Naive B cell (primary cell): ENCODE data around the gene SMYD2. TPM values are rescaled to one million over a fixed set of nuclear protein-coding genes. Genes with fewer than 3 reads are reported as not detected.
A peak's percentile ranks its signal among the peaks of the same experiment; 100 is the strongest.

Source experiments
- ATAC-seq, 2 donors: fragments of 150-1000 bp; cut with Tn5 transposase; 2 replicates each; pipeline ENCODE4 v1.10.0; 2021; ENCODE audit warnings: low read depth in 2 of 2, mild to moderate bottlenecking in 2 of 2, moderate library complexity in 2 of 2
- DNase-seq: peaks from one replicate; pipeline ENCODE4 v3.0.0; 2022
- H3K27ac Mint-ChIP-seq, 6 donors: one replicate each; pipeline ENCODE4 v1.8.0; 2020 to 2022; ENCODE audit warnings: mild to moderate bottlenecking in 6 of 6, mixed read lengths in 6 of 6, moderate library complexity in 5 of 6, inconsistent platforms in 2 of 6
- H3K27me3 Mint-ChIP-seq, 3 donors: one replicate each; pipeline ENCODE4 v1.8.0; 2021 to 2022; ENCODE audit warnings: mixed read lengths in 3 of 3, mild to moderate bottlenecking in 1 of 3
- H3K36me3 Mint-ChIP-seq, 2 donors: one replicate each; pipeline ENCODE4 v1.8.0; 2020 to 2022; ENCODE audit warnings: mixed read lengths in 2 of 2, inconsistent platforms in 1 of 2, mild to moderate bottlenecking in 1 of 2
- H3K4me1 Mint-ChIP-seq, 3 donors: one replicate each; pipeline ENCODE4 v1.8.0; 2020 to 2022; ENCODE audit warnings: mixed read lengths in 3 of 3, inconsistent platforms in 1 of 3, mild to moderate bottlenecking in 1 of 3, moderate library complexity in 1 of 3
- H3K4me3 Mint-ChIP-seq, 8 donors: one replicate each; pipeline ENCODE4 v1.8.0; 2020 to 2022; ENCODE audit warnings: mild to moderate bottlenecking in 8 of 8, mixed read lengths in 8 of 8, moderate library complexity in 8 of 8, inconsistent platforms in 2 of 8
- H3K9me3 Mint-ChIP-seq, 7 donors: one replicate each; pipeline ENCODE4 v1.8.0; 2020 to 2022; ENCODE audit warnings: mixed read lengths in 7 of 7, mild to moderate bottlenecking in 5 of 7, inconsistent platforms in 2 of 7, moderate library complexity in 1 of 7
- polyA plus RNA-seq, 6 donors: library from polyadenylated mRNA; unstranded; fragments of 300-500 nt; fragmentation: Illumina TruSeq; gene quantifications; one replicate each; pipeline ENCODE4 v1.2.3, GENCODE V29; 2021; ENCODE audit warnings: low read depth in 6 of 6

SMYD2 gene
- polyA plus RNA-seq, 6 donors from 2014 or later, result 28.3 to 76.8 (median 33.9) TPM

DNA sequence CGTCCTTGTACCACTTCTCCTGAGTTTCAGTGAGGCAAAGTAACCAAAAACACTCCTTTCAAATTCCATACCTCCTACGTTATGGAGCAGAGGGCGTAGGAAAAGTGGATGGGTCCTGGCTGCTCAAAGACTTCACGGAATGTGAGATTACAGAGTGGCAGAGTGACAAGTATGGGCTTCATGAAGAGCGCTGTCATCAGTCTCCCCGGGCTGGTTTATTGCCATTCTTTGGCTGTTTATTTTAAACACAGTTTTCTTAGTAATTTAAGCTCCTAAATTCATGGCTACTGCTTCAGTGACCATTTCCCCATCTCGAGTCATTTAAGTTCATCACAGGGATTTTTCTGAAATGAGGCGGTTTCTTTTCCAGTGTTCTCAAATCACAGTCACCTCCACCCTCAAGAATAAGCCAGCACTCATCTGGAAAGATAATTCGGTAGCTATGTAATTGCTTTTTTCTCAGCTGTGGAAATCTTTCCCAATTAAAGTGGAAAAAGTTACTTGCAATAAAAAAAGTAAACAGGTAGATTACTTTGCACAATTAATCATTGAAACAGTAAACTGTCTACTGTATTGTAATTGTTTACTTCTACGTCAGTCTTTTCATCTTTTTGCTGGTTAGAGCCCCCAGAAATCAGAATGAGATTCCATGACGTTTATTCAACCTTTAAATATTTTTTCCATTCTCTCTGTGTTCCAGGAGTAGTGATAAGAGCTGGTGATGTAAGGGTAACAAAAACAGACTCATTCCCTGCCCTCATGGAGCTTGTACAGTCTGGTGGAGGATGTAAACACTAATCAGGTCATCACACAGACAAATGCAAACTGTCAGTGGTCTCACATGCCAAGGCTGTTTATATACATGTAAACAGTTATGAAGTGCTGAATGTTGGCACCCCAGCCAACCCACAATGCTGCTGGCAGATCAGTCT is 3.0 kb upstream of the SMYD2 start:
- H3K9me3 Mint-ChIP-seq, result peaks cover 3 to 18% (median 12%) of the 10 kb centered on the region in 7 donors
- peak overlapping the region in 1 of 6 donors; percentile 12 for H3K27ac Mint-ChIP-seq
- no peaks in the 10 kb centered on the region for H3K27me3 Mint-ChIP-seq
- peaks cover 22 to 39% (median 24%) of the 10 kb centered on the region in 3 donors for H3K4me1 Mint-ChIP-seq
- H3K36me3 Mint-ChIP-seq, result peaks cover 0 to 8% of the 10 kb centered on the region in 2 donors
- H3K4me3 Mint-ChIP-seq, result peak overlapping the region in 1 of 8 donors; percentile 26
- DNase-seq, result no peak
- no peak for ATAC-seq

DNA sequence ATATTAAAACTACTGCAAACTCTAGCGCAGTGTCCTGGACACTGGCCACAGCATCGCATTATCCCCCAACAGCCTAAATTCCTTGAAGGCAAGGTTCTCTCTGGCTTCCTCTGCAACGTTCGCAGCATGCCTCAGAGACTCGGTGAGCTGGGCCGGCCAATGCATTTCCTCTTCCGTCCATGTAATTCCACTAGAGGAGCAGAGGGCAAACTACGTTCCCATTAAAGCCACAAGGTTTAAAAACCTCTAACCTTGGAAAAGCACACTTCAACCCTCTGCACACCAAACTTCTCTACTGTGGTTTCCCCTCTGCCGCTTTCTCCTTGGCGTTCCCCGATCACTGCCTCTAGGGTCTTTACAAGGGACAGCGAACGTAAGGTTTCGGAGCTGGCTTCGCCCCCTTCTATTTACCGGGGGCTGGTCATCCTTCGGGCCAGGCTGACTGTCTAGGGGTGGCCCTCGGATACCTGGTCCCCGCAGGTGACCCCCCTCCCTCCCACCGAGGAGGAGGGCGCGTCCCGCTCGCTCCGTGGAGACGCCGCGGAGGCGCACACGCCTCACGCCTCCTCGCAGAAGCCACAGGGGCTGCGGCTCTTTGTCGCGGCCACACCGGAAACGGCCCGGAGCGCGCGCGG is 456 bp upstream of the SMYD2 start:
- DNase-seq (no peak), ATAC-seq (peak; percentile 51 to 57)
- H3K4me1 Mint-ChIP-seq, result peaks cover 24 to 46% (median 26%) of the 10 kb centered on the region in 3 donors
- H3K27ac Mint-ChIP-seq, result peak overlapping the region in 4 of 6 donors; percentile 3 to 85 (median 56)
- H3K36me3 Mint-ChIP-seq, result peaks cover 0 to 8% of the 10 kb centered on the region in 2 donors
- H3K9me3 Mint-ChIP-seq, result peaks cover 0 to 8% (median 0%) of the 10 kb centered on the region in 7 donors
- no peaks in the 10 kb centered on the region for H3K27me3 Mint-ChIP-seq
- peak overlapping the region; percentile 84 to 93 (median 88) for H3K4me3 Mint-ChIP-seq

DNA sequence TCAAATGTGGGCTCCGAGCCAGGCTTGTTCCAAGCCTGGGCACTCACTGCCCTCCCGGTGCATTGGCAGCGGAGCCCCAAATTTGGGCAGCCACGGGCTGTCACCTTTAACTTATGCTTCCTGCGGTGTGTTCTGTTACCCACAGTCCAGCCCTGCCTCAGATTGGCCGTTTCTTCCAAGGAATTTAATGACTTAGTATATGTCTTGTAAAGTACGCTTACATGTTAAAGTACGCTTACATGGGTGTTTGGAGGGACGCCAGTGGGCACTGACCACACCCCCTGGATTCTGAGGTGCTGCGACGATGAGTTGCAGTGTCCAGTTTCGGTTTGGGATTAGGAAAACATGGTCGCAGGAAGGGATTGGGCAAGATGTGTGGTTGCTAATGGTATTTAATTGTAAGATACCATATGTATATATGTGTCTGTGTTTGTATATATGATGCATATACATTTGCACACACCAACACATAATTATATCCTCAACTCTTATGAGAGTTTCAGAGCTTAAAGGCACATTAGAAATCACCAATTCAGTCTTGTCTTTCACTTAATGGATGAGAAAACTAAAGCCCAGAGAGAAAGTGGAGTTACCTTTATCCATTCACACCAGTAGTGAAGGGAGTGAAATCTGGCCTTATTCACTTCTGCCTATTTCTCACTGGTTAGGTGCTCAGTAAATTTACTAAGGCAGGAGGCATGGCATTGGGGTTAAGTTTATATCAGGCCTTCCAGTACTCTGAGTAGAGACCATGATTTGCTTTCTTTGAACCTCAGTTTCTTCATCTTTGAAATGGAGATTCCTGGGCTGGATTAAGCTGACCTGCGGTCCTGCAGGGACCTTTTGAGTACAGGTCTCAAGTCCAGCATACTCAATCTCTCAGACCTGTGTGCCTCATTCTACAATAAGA is 1.0 kb downstream of the SMYD2 start:
- Mint-ChIP-seq H3K9me3 (peaks cover 0 to 3% (median 0%) of the 10 kb centered on the region in 7 donors), H3K27me3 (no peaks in the 10 kb centered on the region), H3K4me1 (peaks cover 24 to 46% (median 26%) of the 10 kb centered on the region in 3 donors), H3K27ac (peak overlapping the region in 4 of 6 donors; percentile 8 to 94 (median 52)), H3K36me3 (peaks cover 0 to 4% of the 10 kb centered on the region in 2 donors), H3K4me3 (peak overlapping the region; percentile 84 to 93 (median 88))
- DNase-seq (no peak), ATAC-seq (no peak)

DNA sequence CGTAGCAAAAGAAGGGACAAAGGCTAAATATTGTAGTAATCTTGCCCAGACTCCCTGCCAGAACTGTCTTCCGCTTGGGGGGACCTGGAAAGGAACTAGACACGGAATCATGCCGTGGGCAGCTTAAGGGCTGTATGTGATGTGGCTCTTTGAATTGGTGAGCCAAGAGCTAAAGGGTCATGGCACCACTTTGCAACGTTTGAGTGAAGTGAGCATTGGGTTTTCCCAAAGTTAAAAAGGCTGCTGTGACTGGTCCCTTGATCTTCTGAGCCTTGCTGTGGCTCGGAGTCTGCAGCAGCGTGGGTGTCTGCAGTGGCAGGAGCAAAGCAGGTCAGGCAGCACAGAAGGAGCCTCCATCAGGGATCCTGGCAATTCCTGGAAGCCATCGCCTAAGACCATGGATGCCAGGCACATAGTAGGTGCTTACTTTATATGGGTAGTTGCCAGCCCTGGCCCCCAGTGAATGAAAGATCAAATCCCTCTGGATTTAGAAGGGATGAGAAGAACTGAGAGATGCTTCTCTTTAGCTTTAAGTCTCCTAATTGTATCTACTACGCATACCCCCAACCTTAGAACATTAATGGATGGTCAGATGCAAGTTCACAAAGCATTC is 1.8 kb downstream of the SMYD2 start:
- H3K4me3 Mint-ChIP-seq, result peak overlapping the region in 6 of 8 donors; percentile 25 to 91 (median 86)
- H3K4me1 Mint-ChIP-seq, result peaks cover 24 to 44% (median 26%) of the 10 kb centered on the region in 3 donors
- H3K27ac Mint-ChIP-seq, result peak overlapping the region in 2 of 6 donors; percentile 13 to 27
- no peaks in the 10 kb centered on the region for H3K27me3 Mint-ChIP-seq
- no peak for DNase-seq
- no peaks in the 10 kb centered on the region for H3K36me3 Mint-ChIP-seq
- no peaks in the 10 kb centered on the region for H3K9me3 Mint-ChIP-seq
- ATAC-seq, result no peak

DNA sequence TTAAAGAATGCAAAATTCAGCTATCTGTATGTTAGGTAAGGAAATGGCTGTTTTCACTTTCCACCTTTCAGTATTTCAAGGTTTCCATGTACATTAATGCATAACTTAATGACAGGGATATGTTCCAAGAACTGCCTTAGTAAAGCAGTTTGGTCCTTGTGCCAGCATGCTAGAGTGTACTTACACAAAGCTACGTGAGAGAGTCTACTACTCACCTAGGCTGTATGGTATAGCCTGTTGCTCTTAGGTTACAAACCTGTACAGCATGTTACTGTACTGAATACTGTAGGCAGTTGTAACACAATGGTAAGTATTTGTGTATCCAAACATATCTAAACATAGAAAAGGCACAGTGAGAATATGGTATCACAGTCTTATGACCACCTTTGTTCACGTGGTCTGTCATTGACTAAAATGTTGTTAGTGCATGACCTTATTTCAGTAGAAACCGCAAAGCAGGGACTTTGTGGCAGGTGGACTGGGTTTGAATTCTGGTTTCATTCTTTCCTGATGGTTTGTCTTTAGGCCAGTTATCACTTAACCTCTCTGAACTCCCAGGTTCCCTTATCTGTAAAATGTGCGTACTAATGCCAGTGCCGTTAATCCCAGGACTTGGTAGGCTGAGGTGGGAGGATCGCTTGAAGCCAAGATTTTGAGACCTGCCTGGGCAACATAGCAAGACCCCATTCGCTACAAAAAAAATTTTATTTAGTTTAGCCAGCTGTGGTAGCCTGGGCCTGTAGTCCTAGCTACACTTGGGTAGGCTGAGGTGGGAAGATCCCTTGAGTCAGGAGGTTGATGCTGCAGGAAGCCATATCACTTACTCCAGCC is 4.9 kb downstream of the SMYD2 start:
- H3K27me3 Mint-ChIP-seq, result no peaks in the 10 kb centered on the region
- no peaks in the 10 kb centered on the region for H3K36me3 Mint-ChIP-seq
- DNase-seq (no peak), ATAC-seq (no peak)
- H3K4me3 Mint-ChIP-seq, result no peak overlapping the region
- no peaks in the 10 kb centered on the region for H3K9me3 Mint-ChIP-seq
- H3K27ac Mint-ChIP-seq, result no peak overlapping the region
- peaks cover 12 to 26% (median 19%) of the 10 kb centered on the region in 3 donors for H3K4me1 Mint-ChIP-seq

DNA sequence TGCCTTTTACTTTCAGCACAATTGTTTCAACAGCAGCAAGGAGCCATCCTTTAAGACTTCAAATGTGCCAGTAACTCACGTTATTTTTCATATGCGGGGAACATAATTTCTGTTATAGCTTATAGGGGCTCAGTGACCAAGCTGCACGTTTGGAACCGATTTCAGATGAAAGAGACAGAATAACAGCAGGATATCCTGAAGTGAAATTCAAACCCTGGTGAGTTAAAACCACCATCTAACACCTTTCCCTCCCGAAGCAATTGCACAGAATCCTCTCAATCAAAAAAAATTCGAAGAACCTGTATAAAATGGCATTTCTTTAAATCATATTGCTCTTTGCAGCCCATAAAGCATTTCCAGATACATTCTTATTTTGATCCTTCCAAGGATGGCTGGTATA is 6.9 kb downstream of the SMYD2 start:
- peaks cover 12 to 22% (median 17%) of the 10 kb centered on the region in 3 donors for H3K4me1 Mint-ChIP-seq
- ATAC-seq, result no peak
- no peaks in the 10 kb centered on the region for H3K9me3 Mint-ChIP-seq
- no peak for DNase-seq
- H3K27me3 Mint-ChIP-seq, result no peaks in the 10 kb centered on the region
- H3K27ac Mint-ChIP-seq, result no peak overlapping the region
- H3K36me3 Mint-ChIP-seq, result no peaks in the 10 kb centered on the region
- H3K4me3 Mint-ChIP-seq, result no peak overlapping the region

DNA sequence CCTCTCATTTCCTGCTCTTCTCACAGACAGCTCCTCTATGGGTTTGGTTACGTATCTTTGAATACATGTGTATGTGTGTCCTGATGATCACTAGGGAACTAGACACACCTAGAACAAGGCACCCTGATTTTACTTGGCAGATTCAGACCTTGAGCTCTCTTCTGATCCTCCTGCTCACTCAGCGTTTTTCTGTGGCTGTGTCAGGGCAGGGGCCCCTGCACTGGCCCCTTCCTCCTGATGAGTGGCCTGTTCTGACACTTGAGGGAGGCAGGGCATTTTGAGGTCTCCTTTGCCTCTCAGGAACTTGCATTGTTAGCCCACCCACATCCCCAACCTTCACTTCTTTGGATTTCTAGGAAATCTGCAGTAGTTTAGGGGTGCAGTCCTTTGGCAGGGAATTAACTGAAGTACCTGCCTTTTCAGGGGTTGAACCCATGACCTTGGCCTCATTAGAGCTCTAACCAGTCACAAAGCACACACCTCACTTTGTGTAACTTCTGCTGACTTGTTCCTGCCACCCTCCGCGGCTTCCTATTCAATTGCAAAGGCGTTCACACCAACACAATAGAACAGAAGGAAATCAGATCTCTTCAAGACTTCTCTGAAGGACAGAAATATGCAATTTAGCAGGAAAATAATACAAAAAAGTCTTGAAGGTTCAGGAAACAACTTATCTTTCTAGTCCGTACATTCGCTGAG is 8.8 kb downstream of the SMYD2 start:
- no peaks in the 10 kb centered on the region for H3K36me3 Mint-ChIP-seq
- H3K27me3 Mint-ChIP-seq, result no peaks in the 10 kb centered on the region
- H3K27ac Mint-ChIP-seq, result peak overlapping the region in 1 of 6 donors; percentile 59
- no peaks in the 10 kb centered on the region for H3K9me3 Mint-ChIP-seq
- ATAC-seq (no peak), DNase-seq (no peak)
- H3K4me3 Mint-ChIP-seq, result no peak overlapping the region
- H3K4me1 Mint-ChIP-seq, result peaks cover 12 to 22% (median 12%) of the 10 kb centered on the region in 3 donors

DNA sequence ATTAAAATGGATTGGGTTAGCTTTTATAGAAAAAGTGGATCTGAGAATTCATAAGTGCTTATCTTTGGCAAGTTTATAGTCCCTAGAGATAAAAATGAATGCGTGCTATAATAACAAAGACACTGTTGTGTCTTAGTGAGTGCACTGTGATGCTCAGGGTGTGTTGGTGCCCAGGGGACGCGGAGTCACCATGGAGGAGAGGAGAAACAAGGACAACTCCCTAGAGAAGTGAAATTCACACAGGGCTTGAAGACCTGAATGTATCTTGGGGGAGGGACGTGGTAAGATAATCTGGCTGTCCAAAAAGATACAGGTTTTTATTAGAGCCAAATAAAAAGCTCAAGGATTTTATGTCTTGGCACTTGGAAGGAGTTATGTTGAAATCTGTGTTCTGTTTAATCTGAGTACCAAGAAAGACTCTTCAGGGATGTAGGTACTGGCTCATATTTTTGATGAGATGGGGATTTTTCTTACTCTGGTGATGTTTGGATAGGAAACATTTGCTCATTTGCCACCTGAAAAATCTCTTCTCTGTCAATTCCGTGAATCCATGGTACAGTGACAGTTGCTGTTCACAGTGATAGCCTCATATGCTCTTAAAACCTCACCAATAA is 9.6 kb downstream of the SMYD2 start:
- peaks cover 8 to 24% (median 10%) of the 10 kb centered on the region in 3 donors for H3K4me1 Mint-ChIP-seq
- peak overlapping the region in 2 of 6 donors; percentile 1 to 48 for H3K27ac Mint-ChIP-seq
- H3K36me3 Mint-ChIP-seq, result no peaks in the 10 kb centered on the region
- ATAC-seq (no peak), DNase-seq (no peak)
- H3K4me3 Mint-ChIP-seq, result no peak overlapping the region
- H3K9me3 Mint-ChIP-seq, result no peaks in the 10 kb centered on the region
- no peaks in the 10 kb centered on the region for H3K27me3 Mint-ChIP-seq

DNA sequence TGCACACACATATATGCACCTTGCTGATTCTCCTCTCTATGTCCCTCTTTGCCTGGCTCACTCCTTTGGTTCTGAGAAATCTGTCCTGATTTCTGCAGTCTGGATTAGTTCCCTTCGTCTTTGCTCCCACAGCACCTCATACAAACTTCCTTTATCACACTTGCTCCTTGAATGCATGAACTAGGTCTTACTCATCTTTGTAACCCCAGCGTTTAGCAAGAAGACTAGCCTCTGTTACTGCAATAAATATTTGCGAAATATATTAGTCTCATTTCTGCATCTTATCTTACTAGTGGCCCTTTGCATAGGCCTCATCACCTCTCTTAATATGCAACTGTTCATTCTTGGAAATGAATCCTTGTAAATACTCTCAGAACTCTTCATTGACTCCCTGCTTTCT is 11.4 kb downstream of the SMYD2 start:
- Mint-ChIP-seq H3K27ac (no peak overlapping the region), H3K9me3 (no peaks in the 10 kb centered on the region), H3K4me1 (peaks cover 8 to 30% (median 10%) of the 10 kb centered on the region in 3 donors), H3K4me3 (no peak overlapping the region), H3K36me3 (no peaks in the 10 kb centered on the region), H3K27me3 (no peaks in the 10 kb centered on the region)
- ATAC-seq, result no peak
- no peak for DNase-seq

DNA sequence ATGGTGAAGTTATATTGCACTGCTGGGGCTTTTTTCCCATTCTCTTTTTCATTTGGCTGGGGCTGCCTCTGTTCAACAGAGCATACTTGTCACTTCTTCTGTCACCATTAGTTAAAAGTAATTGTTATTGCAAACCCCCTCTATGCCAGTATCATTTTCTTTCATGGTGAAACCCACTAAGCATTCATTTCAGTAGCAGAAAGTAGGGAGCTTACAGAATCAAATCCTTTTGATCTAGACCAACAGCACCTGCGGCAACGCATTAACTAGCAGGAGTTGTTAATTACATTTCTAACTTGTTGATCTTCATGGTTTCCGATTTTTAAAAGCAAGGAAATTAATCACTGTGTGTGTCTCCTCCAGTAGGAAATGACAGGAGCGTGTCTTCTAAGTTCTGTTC is 15.0 kb downstream of the SMYD2 start:
- ATAC-seq (no peak), DNase-seq (no peak)
- H3K36me3 Mint-ChIP-seq, result peaks cover 0 to 5% of the 10 kb centered on the region in 2 donors
- H3K27ac Mint-ChIP-seq, result no peak overlapping the region
- no peaks in the 10 kb centered on the region for H3K9me3 Mint-ChIP-seq
- peaks cover 7 to 17% (median 8%) of the 10 kb centered on the region in 3 donors for H3K4me1 Mint-ChIP-seq
- H3K4me3 Mint-ChIP-seq, result no peak overlapping the region
- no peaks in the 10 kb centered on the region for H3K27me3 Mint-ChIP-seq
